ENCODE results near the gene CFP. TPM values are rescaled to one million over a fixed set of nuclear protein-coding genes. Genes with fewer than 3 reads are reported as not detected.
A peak's percentile ranks its signal among the peaks of the same experiment; 100 is the strongest.

Gene CFP
- total RNA-seq, 1 experiment from 2014 or later, result 1.3 TPM

- ChIA-PET RAD21 (ENCODE audit: low non-redundant PET in 1 of 2, low total read pairs in 2 of 2, uncharacterized antibody in 2 of 2, unreplicated experiment in 2 of 2) (no interaction called here), CTCF (no interaction called here), POLR2A (interaction anchor here (0.6 kb wide), 1 partner anchor 17 kb away, joined by 3 read pairs; no protein-coding TSS in a partner anchor)
- Histone ChIP-seq H3K79me2 (ENCODE audit: insufficient read depth, low read length) (peaks cover 20% of the 10 kb centered on the region), H3K36me3 (ENCODE audit: control insufficient read depth in 1 of 2, insufficient read depth in 2 of 2, low read length in 2 of 2) (peaks cover 3 to 6% of the 10 kb centered on the region in 2 experiments; a peak in 1 of 4 replicates), H4K20me1 (ENCODE audit: insufficient read depth) (no peaks in the 10 kb centered on the region), H3K27ac (ENCODE audit: low read depth, low read length) (peak within 1 kb of the TSS; percentile 61), H3K4me2 (ENCODE audit: low read length) (peak within 1 kb of the TSS; percentile 72), H3K27me3 (ENCODE audit: insufficient read depth, low read length) (no peaks in the 10 kb centered on the region), H2AFZ (ENCODE audit: low read depth, low read length, poor library complexity, severe bottlenecking) (no peak within 1 kb of the TSS), H3K4me3 (replicated peaks in 1 of 2; ENCODE audit: low read depth in 1 of 2, low read length in 2 of 2) (peak within 1 kb of the TSS; percentile 59 to 66), H3K9ac (ENCODE audit: low read length) (peak within 1 kb of the TSS; percentile 77), H3K4me1 (ENCODE audit: control insufficient read depth in 1 of 2, insufficient read depth in 2 of 2, low read length in 2 of 2) (peaks cover 12 to 48% of the 10 kb centered on the region in 2 experiments), H3K9me2 (ENCODE audit: insufficient read depth) (no peaks in the 10 kb centered on the region), H3K9me3 (ENCODE audit: control insufficient read depth in 1 of 2, insufficient read depth in 1 of 2, low read depth in 1 of 2, low read length in 2 of 2) (no peaks in the 10 kb centered on the region)
- ATAC-seq, result peak; percentile 95
- DNase-seq (ENCODE audit: low read depth, low spot score), result peak; percentile 75
- no TSS peak for BruUV-seq (replicated peaks)
- intact Hi-C loops (cut with micrococcal nuclease), result no loop called here
- TF ChIP-seq TCF7L2 (IDR thresholded peaks at IDR 0.05; ENCODE audit: borderline replicate concordance, extremely low read depth, insufficient read depth, insufficient read length), result peak; percentile 24
- peak; percentile 50 for TF ChIP-seq POLR2A (IDR thresholded peaks at IDR 0.05; ENCODE audit: borderline replicate concordance, extremely low read depth, insufficient read depth, insufficient read length)
- TF ChIP-seq ZFX (IDR thresholded peaks at IDR 0.05), result peak; percentile 63
- TF ChIP-seq EZH2phosphoT487 (IDR thresholded peaks at IDR 0.05; ENCODE audit: borderline replicate concordance), result no peak
- no peak for TF ChIP-seq SIN3A (IDR thresholded peaks at IDR 0.05; ENCODE audit: low read depth)
- TF ChIP-seq ZNF274 (IDR thresholded peaks at IDR 0.05; ENCODE audit: low read depth, low read length), result no peak
- TF ChIP-seq YY1 (IDR thresholded peaks at IDR 0.05; ENCODE audit: extremely low read depth, insufficient replicate concordance, low read depth, low read length), result peak; percentile 58
- peak; percentile 89 for TF ChIP-seq POLR2AphosphoS5 (IDR thresholded peaks at IDR 0.05; ENCODE audit: low read depth, low read length)
Observed at GRCh38 chrX:47581731-47582647, 47.7 kb downstream of the CFP start, which contains the start of gene TIMP1. Gene TIMP1, plus strand, starts transcription at chrX:47582436. Its CDS starts 980 bp downstream, at chrX:47583416.

DNA sequence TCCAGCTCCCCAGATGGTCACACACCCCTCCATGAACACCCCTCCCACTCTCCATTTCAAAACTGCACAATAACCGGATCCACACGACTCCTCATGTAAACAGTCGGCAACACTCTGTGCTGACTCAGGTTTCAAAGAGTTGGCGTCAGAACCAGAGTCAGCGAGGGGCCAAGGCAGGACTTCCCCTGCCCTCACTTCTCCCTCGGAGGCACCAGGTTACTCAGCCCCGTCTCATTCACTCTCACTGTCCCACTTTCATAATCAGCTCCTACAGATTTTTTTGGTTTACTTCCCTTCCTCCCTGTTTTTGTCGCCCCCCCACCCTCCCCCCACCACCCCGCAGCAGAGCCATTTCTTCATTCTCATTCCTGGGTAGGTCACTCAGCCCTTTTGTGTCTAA, 50.2 kb downstream of the CFP start:
- Histone ChIP-seq H3K27me3 (ENCODE audit: insufficient read depth, low read length) (no peaks in the 10 kb centered on the region), H3K9ac (ENCODE audit: low read length) (no peak overlapping the region), H3K79me2 (ENCODE audit: insufficient read depth, low read length) (peaks cover 20% of the 10 kb centered on the region), H3K9me3 (ENCODE audit: control insufficient read depth in 1 of 2, insufficient read depth in 1 of 2, low read depth in 1 of 2, low read length in 2 of 2) (no peaks in the 10 kb centered on the region), H3K4me3 (replicated peaks in 1 of 2; ENCODE audit: low read depth in 1 of 2, low read length in 2 of 2) (no peak overlapping the region), H3K36me3 (ENCODE audit: control insufficient read depth in 1 of 2, insufficient read depth in 2 of 2, low read length in 2 of 2) (no peaks in the 10 kb centered on the region), H3K4me2 (ENCODE audit: low read length) (peak overlapping the region; percentile 60), H3K4me1 (ENCODE audit: control insufficient read depth in 1 of 2, insufficient read depth in 2 of 2, low read length in 2 of 2) (peaks cover 12 to 49% of the 10 kb centered on the region in 2 experiments), H3K9me2 (ENCODE audit: insufficient read depth) (no peaks in the 10 kb centered on the region), H4K20me1 (ENCODE audit: insufficient read depth) (no peaks in the 10 kb centered on the region), H2AFZ (ENCODE audit: low read depth, low read length, poor library complexity, severe bottlenecking) (no peak overlapping the region), H3K27ac (ENCODE audit: low read depth, low read length) (no peak overlapping the region)
- ChIA-PET POLR2A (interaction anchor here (0.8 kb wide), 1 partner anchor 36 kb away, joined by 3 read pairs; no protein-coding TSS in a partner anchor), CTCF (no interaction called here), RAD21 (ENCODE audit: low non-redundant PET in 1 of 2, low total read pairs in 2 of 2, uncharacterized antibody in 2 of 2, unreplicated experiment in 2 of 2) (no interaction called here)
- BruUV-seq (replicated peaks), result no TSS peak
- no peak for DNase-seq (ENCODE audit: low read depth, low spot score)
- 0 out of 2 replicates have a peak, but pooled peaks have one; percentile 17 for TF ChIP-seq POLR2AphosphoS5 (IDR thresholded peaks at IDR 0.05; ENCODE audit: low read depth, low read length)
- TF ChIP-seq TCF7L2 (IDR thresholded peaks at IDR 0.05; ENCODE audit: borderline replicate concordance, extremely low read depth, insufficient read depth, insufficient read length), result peak; percentile 51
- no peak for TF ChIP-seq ZFX (IDR thresholded peaks at IDR 0.05)
- intact Hi-C loops (cut with micrococcal nuclease), result no loop called here
- no peak for ATAC-seq
